ENCODE measurements around the gene LYRM1. TPM values are rescaled to one million over a fixed set of nuclear protein-coding genes. Genes with fewer than 3 reads are reported as not detected.

The LYRM1 gene
- total and polyA plus RNA-seq, 2 of the 8 experiments (the other 6 are each of a cell fraction or from before 2014, with no cell fraction given), result 11.6 to 13.4 TPM

- Histone ChIP-seq H2AK5ac (ENCODE audit: low read depth, low read length) (no peak overlapping the region), H4K8ac (ENCODE audit: extremely low read depth, insufficient read depth, low read length) (no peak overlapping the region), H2BK120ac (replicated peaks; ENCODE audit: low read depth, low read length) (no peak overlapping the region), H3K14ac (ENCODE audit: insufficient read length) (no peak overlapping the region), H2BK5ac (ENCODE audit: low read depth, low read length) (no peak overlapping the region), H3K4me1 (replicated peaks in 1 of 4; ENCODE audit: control insufficient read depth in 3 of 4, insufficient read depth in 4 of 4, low read length in 3 of 4) (no peaks in the 10 kb centered on the region), H2AFZ (ENCODE audit: low read length) (no peak overlapping the region), H3K4me2 (ENCODE audit: insufficient read depth in 1 of 2, low read depth in 2 of 2, low read length in 2 of 2) (no peak overlapping the region), H4K20me1 (replicated peaks in 1 of 2; ENCODE audit: control insufficient read depth in 1 of 2, insufficient read depth in 2 of 2, low read length in 2 of 2) (no peaks in the 10 kb centered on the region), H3K9me3 (ENCODE audit: insufficient read depth in 2 of 2, low read depth in 1 of 2, low read length in 1 of 2) (no peaks in the 10 kb centered on the region), H4K5ac (ENCODE audit: insufficient read length, low read depth, low read length) (no peak overlapping the region), H3K23me2 (ENCODE audit: low read depth, low read length) (no peaks in the 10 kb centered on the region; the same call in 1 of the 2 replicates), H2BK12ac (ENCODE audit: low read depth, low read length) (no peak overlapping the region), H2BK15ac (ENCODE audit: low read length) (no peak overlapping the region), H4K91ac (replicated peaks; ENCODE audit: insufficient read length, low read length) (no peak overlapping the region), H3K18ac (ENCODE audit: extremely low read depth, low read length) (no peak overlapping the region), H2BK20ac (ENCODE audit: low read length) (no peak overlapping the region), H3K79me2 (ENCODE audit: control insufficient read depth in 1 of 2, insufficient read depth in 2 of 2, low read length in 2 of 2) (no peaks in the 10 kb centered on the region), H3K27me3 (replicated peaks in 1 of 4; ENCODE audit: control insufficient read depth in 3 of 4, extremely low read depth in 1 of 4, insufficient read depth in 3 of 4, low read length in 3 of 4) (no peaks in the 10 kb centered on the region), H3K36me3 (ENCODE audit: control insufficient read depth in 2 of 4, insufficient read depth in 4 of 4, low read length in 3 of 4) (no peaks in the 10 kb centered on the region), H3K4me3 (ENCODE audit: extremely low read depth in 1 of 4, insufficient read depth in 2 of 4, low read depth in 3 of 4, low read length in 4 of 4) (no peak overlapping the region), H3K23ac (ENCODE audit: insufficient read length) (no peak overlapping the region), H3K27ac (ENCODE audit: low read depth, low read length) (no peak overlapping the region), H3K79me1 (ENCODE audit: low read depth, low read length) (no peaks in the 10 kb centered on the region), H3K56ac (replicated peaks; ENCODE audit: insufficient read length, low read depth, low read length) (no peak overlapping the region), H3K9ac (replicated peaks in 1 of 4; ENCODE audit: extremely low read depth in 1 of 4, low read depth in 3 of 4, low read length in 3 of 4) (no peak overlapping the region), H3K4ac (replicated peaks; ENCODE audit: insufficient read length, low read depth, low read length) (no peak overlapping the region)
- CTCF ChIA-PET (ENCODE audit: partially characterized antibody), result no interaction called here
- DNase-seq (ENCODE audit: low read depth in 1 of 2, low spot score in 2 of 2), result no peak
- POLR2A ChIA-PET (ENCODE audit: partially characterized antibody), result interaction anchor here (1.0 kb wide), 1 partner anchor 16 kb away, joined by 6 read pairs; no protein-coding TSS in a partner anchor
- FAIRE-seq, result no peak
- 85% methylated on average over 13 of the region's 13 CpGs; no CpG with 5 or more reads in 1 of the 2 experiments for WGBS, 2 experiments (ENCODE audit: extremely low coverage in 1 of 2, insufficient coverage in 1 of 2, insufficient read length in 1 of 2, insufficient replicate concordance in 2 of 2, low coverage in 1 of 2, low lambda C conversion rate in 2 of 2, missing lambda C conversion rate in 1 of 2)
- TF ChIP-seq SIRT6 (IDR thresholded peaks at IDR 0.05; ENCODE audit: low read length), result no peak
- no peak for TF ChIP-seq RNF2 (IDR thresholded peaks at IDR 0.05; ENCODE audit: borderline replicate concordance, low read depth, low read length, missing control alignments, poor library complexity, severe bottlenecking)
- TF ChIP-seq SIX5 (IDR thresholded peaks at IDR 0.05; ENCODE audit: low read depth, low read length), result no peak
- TF ChIP-seq EZH2 (IDR thresholded peaks at IDR 0.05; ENCODE audit: low read depth, low read length, severe bottlenecking), result no peak
- TF ChIP-seq JUND (IDR thresholded peaks at IDR 0.05; ENCODE audit: low read length), result no peak
- no peak for TF ChIP-seq SRF (IDR thresholded peaks at IDR 0.05; ENCODE audit: low read depth, low read length)
- TF ChIP-seq JUN (IDR thresholded peaks at IDR 0.05; ENCODE audit: low read depth, low read length), result no peak
- TF ChIP-seq ZNF274 (IDR thresholded peaks at IDR 0.05; ENCODE audit: borderline replicate concordance, extremely low read depth, low read length), result no peak
- no peak for TF ChIP-seq EP300 (IDR thresholded peaks at IDR 0.05; ENCODE audit: borderline replicate concordance in 1 of 2, low read depth in 2 of 2, low read length in 2 of 2)
- no peak for TF ChIP-seq SAP30 (IDR thresholded peaks at IDR 0.05; ENCODE audit: insufficient read depth, insufficient replicate concordance, low read length)
- TF ChIP-seq BRCA1 (IDR thresholded peaks at IDR 0.05; ENCODE audit: low read depth, low read length), result no peak
Observed at GRCh38 chr16:20952139-20952920, 51.8 kb downstream of the LYRM1 start.
